Mesenchymal stem cell (in vitro differentiated cells and primary cell): ENCODE data around the gene DBH.

ENCODE experiments used
- DNase-seq: peaks from one replicate; pipeline ENCODE4 v3.0.0-alpha.2; 2013
- H2AFZ ChIP-seq: one replicate; pipeline ENCODE4 v1.6.1; 2013; ENCODE audit warnings: low read depth, mild to moderate bottlenecking, control low read depth, inconsistent platforms, low read length, moderate library complexity
- H2AK5ac ChIP-seq: 2 replicates; pipeline ENCODE4 v1.6.1; 2013; ENCODE audit warnings: low read length, moderate library complexity, mild to moderate bottlenecking, inconsistent platforms; ENCODE audit not compliant: severe bottlenecking
- H2BK120ac ChIP-seq: one replicate; pipeline ENCODE4 v1.6.1; 2013; ENCODE audit warnings: low read depth, mild to moderate bottlenecking, inconsistent platforms, low read length, moderate library complexity
- H2BK12ac ChIP-seq, 2 experiments: one replicate each; pipeline ENCODE4 v1.6.1; 2013; ENCODE audit warnings: inconsistent platforms in 2 of 2, low read length in 2 of 2, mild to moderate bottlenecking in 2 of 2, moderate library complexity in 2 of 2, control low read depth in 1 of 2
- H2BK15ac ChIP-seq: one replicate; pipeline ENCODE4 v1.6.1; 2013; ENCODE audit warnings: mild to moderate bottlenecking, low read depth, inconsistent platforms; ENCODE audit not compliant: poor library complexity, severe bottlenecking
- H2BK5ac ChIP-seq: 2 replicates; pipeline ENCODE4 v1.6.1; 2013; ENCODE audit warnings: low read depth, mild to moderate bottlenecking, low read length, control low read depth, inconsistent platforms; ENCODE audit not compliant: poor library complexity, severe bottlenecking
- H3K14ac ChIP-seq, 2 experiments: one replicate each; pipeline ENCODE4 v1.6.1; 2013; ENCODE audit warnings: inconsistent platforms in 2 of 2, low read length in 2 of 2, control low read depth in 1 of 2, mild to moderate bottlenecking in 1 of 2, moderate library complexity in 1 of 2
- H3K18ac ChIP-seq, 2 experiments: one replicate each; pipeline ENCODE4 v1.6.1; 2013; ENCODE audit warnings: inconsistent platforms in 2 of 2, low read length in 2 of 2, control low read depth in 1 of 2, low read depth in 1 of 2, mild to moderate bottlenecking in 1 of 2
- H3K23ac ChIP-seq, 2 experiments: one replicate each; pipeline ENCODE4 v1.6.1; 2013; ENCODE audit warnings: inconsistent platforms in 2 of 2, low read length in 2 of 2, mild to moderate bottlenecking in 2 of 2, moderate library complexity in 2 of 2, control low read depth in 1 of 2
- H3K27ac ChIP-seq: 2 replicates; pipeline ENCODE4 v1.5.1; 2013; ENCODE audit warnings: mild to moderate bottlenecking, moderate library complexity, low read length, control low read depth, inconsistent platforms; ENCODE audit not compliant: poor library complexity, severe bottlenecking
- H3K27me3 ChIP-seq, 2 experiments: 2 replicates each; pipeline versions ENCODE4 v1.6.1 to v1.7.0; 2013; ENCODE audit warnings: low read length in 2 of 2, mild to moderate bottlenecking in 2 of 2, moderate library complexity in 2 of 2, control low read depth in 1 of 2, inconsistent platforms in 1 of 2; ENCODE audit not compliant: control insufficient read depth in 1 of 2, insufficient read depth in 1 of 2
- H3K36me3 ChIP-seq, 2 experiments: 2 replicates each; pipeline versions ENCODE4 v1.6.1 to v1.7.0; 2013; ENCODE audit warnings: low read length in 2 of 2, control low read depth in 1 of 2, inconsistent platforms in 1 of 2, low read depth in 1 of 2, mild to moderate bottlenecking in 1 of 2; ENCODE audit not compliant: insufficient read depth in 2 of 2, control insufficient read depth in 1 of 2
- H3K4ac ChIP-seq, 2 experiments: one replicate each; pipeline ENCODE4 v1.6.1; 2013; ENCODE audit warnings: inconsistent platforms in 2 of 2, low read length in 2 of 2, mild to moderate bottlenecking in 2 of 2, moderate library complexity in 2 of 2, control low read depth in 1 of 2, low read depth in 1 of 2
- H3K4me1 ChIP-seq: 2 replicates; pipeline ENCODE4 v1.6.1; 2013; ENCODE audit warnings: low read depth, low read length, control low read depth; ENCODE audit not compliant: control insufficient read depth, insufficient read depth
- H3K4me2 ChIP-seq: 2 replicates; pipeline ENCODE4 v1.6.1; 2013; ENCODE audit warnings: low read length, mild to moderate bottlenecking, inconsistent platforms; ENCODE audit not compliant: poor library complexity, severe bottlenecking
- H3K4me3 ChIP-seq, 2 experiments: 2 replicates each; pipeline versions ENCODE4 v1.5.1 to v1.7.0; 2013; ENCODE audit warnings: low read length in 2 of 2, mild to moderate bottlenecking in 2 of 2, control low read depth in 1 of 2, low read depth in 1 of 2; ENCODE audit not compliant: insufficient read depth in 1 of 2
- H3K79me1 ChIP-seq: replicated peaks from 2 replicates; pipeline ENCODE4 v1.6.1; 2013; ENCODE audit warnings: mild to moderate bottlenecking, control low read depth, low read length, inconsistent platforms; ENCODE audit not compliant: poor library complexity, severe bottlenecking
- H3K9ac ChIP-seq: 2 replicates; pipeline ENCODE4 v1.7.0; 2013; ENCODE audit warnings: mild to moderate bottlenecking, low read length, moderate library complexity
- H3K9me3 ChIP-seq: 2 replicates; pipeline ENCODE4 v1.7.0; 2013; ENCODE audit warnings: mild to moderate bottlenecking, low read length; ENCODE audit not compliant: control insufficient read depth
- H4K8ac ChIP-seq: one replicate; pipeline ENCODE4 v1.6.1; 2013; ENCODE audit warnings: inconsistent platforms, mild to moderate bottlenecking, low read length, moderate library complexity
- H4K91ac ChIP-seq: one replicate; pipeline ENCODE4 v1.6.1; 2013; ENCODE audit warnings: mild to moderate bottlenecking, low read length, inconsistent platforms
- WGBS: methylation state at CpG from one replicate; pipeline ENCODE4 v1.1.7; 2013; ENCODE audit warnings: mixed read lengths; 5-methylcytosine and 5-hydroxymethylcytosine counted together

Gene DBH

GRCh38 chr9:133598978-133599377 is 37.2 kb upstream of the DBH start:
- Histone ChIP-seq H3K4me2 (no peak overlapping the region), H2BK120ac (no peak overlapping the region), H3K9me3 (peaks cover 25% of the 10 kb centered on the region), H3K27me3 (peaks cover 26 to 54% of the 10 kb centered on the region in 2 experiments), H4K91ac (no peak overlapping the region), H3K9ac (no peak overlapping the region), H3K36me3 (no peaks in the 10 kb centered on the region), H2BK15ac (no peak overlapping the region), H3K79me1 (no peaks in the 10 kb centered on the region), H3K4ac (no peak overlapping the region), H2AFZ (no peak overlapping the region), H2BK12ac (no peak overlapping the region), H3K14ac (no peak overlapping the region), H3K27ac (no peak overlapping the region), H3K18ac (no peak overlapping the region), H2AK5ac (no peak overlapping the region), H3K23ac (no peak overlapping the region), H3K4me3 (no peak overlapping the region), H2BK5ac (no peak overlapping the region), H4K8ac (no peak overlapping the region), H3K4me1 (no peaks in the 10 kb centered on the region)
- no peak for DNase-seq
- WGBS, result 89% methylated on average over 7 of the region's 7 CpGs

DNA sequence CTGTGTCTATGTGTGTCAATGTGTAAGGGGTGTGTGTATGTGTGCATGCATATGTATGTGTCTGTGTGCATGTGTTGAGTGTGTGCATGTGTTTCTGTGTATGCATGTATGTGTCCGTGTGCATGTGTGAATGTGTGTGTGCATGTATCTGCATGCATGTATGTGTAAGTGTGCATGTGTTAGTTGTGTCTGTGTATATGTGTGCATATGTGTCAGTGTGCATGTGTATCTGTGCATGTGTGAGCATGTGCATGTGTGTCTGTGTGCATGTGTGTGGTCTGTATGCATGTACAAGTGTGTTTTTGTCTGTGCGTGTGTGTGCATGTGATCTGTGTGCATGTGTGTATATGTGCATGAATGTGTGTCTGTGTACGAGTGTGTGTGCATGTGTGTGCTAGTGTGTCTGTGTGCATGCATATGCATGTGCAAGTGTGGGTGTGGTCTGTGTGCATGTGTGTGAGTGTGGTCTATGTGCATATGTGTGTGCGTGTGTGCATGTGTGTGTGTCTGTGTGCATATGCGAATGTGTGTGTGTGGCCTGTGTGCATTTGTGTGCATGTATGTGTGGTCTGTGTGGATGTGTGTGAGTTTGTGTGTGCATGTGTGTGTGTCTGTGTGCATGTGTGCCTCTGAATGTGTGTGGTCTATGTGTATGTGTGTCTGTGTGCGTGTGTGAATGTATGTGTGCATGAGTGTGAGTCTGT is 36.5 kb upstream of the DBH start:
- peak overlapping the region; percentile 27 for H4K91ac ChIP-seq
- H3K14ac ChIP-seq, result peak overlapping the region in 1 of 2 experiments; percentile 45
- H3K27me3 ChIP-seq, result peaks cover 22 to 54% of the 10 kb centered on the region in 2 experiments
- DNase-seq, result no peak
- H3K4me3 ChIP-seq, result no peak overlapping the region
- H4K8ac ChIP-seq, result no peak overlapping the region
- no peak overlapping the region for H2BK12ac ChIP-seq
- no peak overlapping the region for H2BK15ac ChIP-seq
- H3K4me1 ChIP-seq, result no peaks in the 10 kb centered on the region
- no peak overlapping the region for H2BK120ac ChIP-seq
- no peak overlapping the region for H2BK5ac ChIP-seq
- no peak overlapping the region for H3K4me2 ChIP-seq
- 94% methylated on average over 6 of the region's 6 CpGs for WGBS
- no peak overlapping the region for H3K9ac ChIP-seq
- H3K36me3 ChIP-seq, result no peaks in the 10 kb centered on the region
- H2AK5ac ChIP-seq, result no peak overlapping the region
- no peak overlapping the region for H3K27ac ChIP-seq
- H2AFZ ChIP-seq, result no peak overlapping the region
- no peak overlapping the region for H3K18ac ChIP-seq
- peaks cover 25% of the 10 kb centered on the region for H3K9me3 ChIP-seq
- no peak overlapping the region for H3K23ac ChIP-seq
- H3K4ac ChIP-seq, result no peak overlapping the region
- H3K79me1 ChIP-seq, result no peaks in the 10 kb centered on the region

GRCh38 chr9:133600739-133601138 is 35.4 kb upstream of the DBH start:
- no peak overlapping the region for H3K18ac ChIP-seq
- H3K27ac ChIP-seq, result no peak overlapping the region
- H2BK12ac ChIP-seq, result no peak overlapping the region
- H3K14ac ChIP-seq, result no peak overlapping the region
- H3K4me1 ChIP-seq, result no peaks in the 10 kb centered on the region
- H2BK120ac ChIP-seq, result no peak overlapping the region
- H2AK5ac ChIP-seq, result no peak overlapping the region
- H3K9ac ChIP-seq, result no peak overlapping the region
- H3K79me1 ChIP-seq, result no peaks in the 10 kb centered on the region
- no peak overlapping the region for H4K91ac ChIP-seq
- H3K4me3 ChIP-seq, result no peak overlapping the region
- WGBS, result 67% methylated on average over 4 of the region's 7 CpGs
- no peak overlapping the region for H3K4ac ChIP-seq
- H3K9me3 ChIP-seq, result peaks cover 25% of the 10 kb centered on the region
- no peak overlapping the region for H4K8ac ChIP-seq
- H2BK15ac ChIP-seq, result no peak overlapping the region
- H2BK5ac ChIP-seq, result no peak overlapping the region
- no peak overlapping the region for H2AFZ ChIP-seq
- no peak overlapping the region for H3K23ac ChIP-seq
- DNase-seq, result no peak
- peaks cover 32 to 56% of the 10 kb centered on the region in 2 experiments for H3K27me3 ChIP-seq
- H3K36me3 ChIP-seq, result no peaks in the 10 kb centered on the region
- no peak overlapping the region for H3K4me2 ChIP-seq

- peaks cover 19% of the 10 kb centered on the region for H3K9me3 ChIP-seq
- H2AFZ ChIP-seq, result no peak overlapping the region
- H3K4me3 ChIP-seq, result no peak overlapping the region
- H3K18ac ChIP-seq, result no peak overlapping the region
- no peak overlapping the region for H3K9ac ChIP-seq
- no peak overlapping the region for H2BK120ac ChIP-seq
- no peak overlapping the region for H2BK15ac ChIP-seq
- no peaks in the 10 kb centered on the region for H3K79me1 ChIP-seq
- H4K91ac ChIP-seq, result no peak overlapping the region
- no peak overlapping the region for H2BK5ac ChIP-seq
- no peak overlapping the region for H3K4ac ChIP-seq
- no peak overlapping the region for H3K4me2 ChIP-seq
- no peak overlapping the region for H4K8ac ChIP-seq
- H3K27me3 ChIP-seq, result peaks cover 42 to 66% of the 10 kb centered on the region in 2 experiments
- H3K27ac ChIP-seq, result no peak overlapping the region
- DNase-seq, result no peak
- H3K36me3 ChIP-seq, result no peaks in the 10 kb centered on the region
- 91% methylated on average over 10 of the region's 10 CpGs for WGBS
- H3K14ac ChIP-seq, result no peak overlapping the region
- H3K23ac ChIP-seq, result no peak overlapping the region
- H3K4me1 ChIP-seq, result no peaks in the 10 kb centered on the region
- no peak overlapping the region for H2AK5ac ChIP-seq
- no peak overlapping the region for H2BK12ac ChIP-seq
Measured at GRCh38 chr9:133601746-133602145, 34.4 kb upstream of the DBH start.
